Peyer's patch (tissue), 4 donors: ENCODE data around the gene MFAP4. TPM values are rescaled to one million over a fixed set of nuclear protein-coding genes. Genes with fewer than 3 reads are reported as not detected.

Experiments
- DNase-seq, 3 donors: peaks; one replicate each; pipeline ENCODE4 v3.0.0-alpha.2; 2017 to 2019
- H3K27ac ChIP-seq, 4 donors: fragments of 200-600 bp; sonication (generic); one replicate each; pipeline ENCODE4 v1.5.1; 2016 to 2019
- H3K27me3 ChIP-seq, 2 donors: fragments of 200-600 bp; sonication (generic); one replicate each; pipeline ENCODE4 v1.5.1; 2019
- H3K36me3 ChIP-seq, 3 donors: fragments of 200-600 bp; sonication (generic); one replicate each; pipeline ENCODE4 v1.5.1; 2016 to 2019
- H3K4me1 ChIP-seq, 4 donors: fragments of 200-600 bp; sonication (generic); one replicate each; pipeline ENCODE4 v1.5.1; 2016 to 2019
- H3K4me3 ChIP-seq, 4 donors: fragments of 200-600 bp; sonication (generic); 1 replicate in 3 of 4; 2 replicates in 1 of 4; pipeline ENCODE4 v1.5.1; 2016 to 2019; ENCODE audit warnings: mild to moderate bottlenecking in 1 of 4
- H3K9me3 ChIP-seq, 4 donors: fragments of 200-600 bp; sonication (generic); one replicate each; pipeline ENCODE4 v1.5.1; 2016 to 2019; ENCODE audit warnings: mild to moderate bottlenecking in 1 of 4
- POLR2A ChIP-seq, 2 donors: fragments of 450-650 bp; IDR thresholded peaks; one replicate each; pipeline ENCODE4 v1.5.1; 2017; ENCODE audit warnings: antibody characterized with exemption in 2 of 2, mild to moderate bottlenecking in 2 of 2, moderate library complexity in 2 of 2
- total RNA-seq, 4 donors: library from RNA; depleted of rRNA; stranded (reverse); fragments of >200 nt; gene quantifications; one replicate each; pipeline ENCODE4 v1.1.0, GENCODE V29; 2016
- TF ChIP-seq, protein P1 (sequence below), 6 experiments: fragments of 450-650 bp in 4 of 6; fragments of 200-600 bp in 2 of 6; sonication (generic) in 1 of 6; IDR thresholded peaks; one replicate each; pipeline ENCODE4 v1.5.1; 2017 to 2019; ENCODE audit warnings: antibody characterized with exemption in 6 of 6, mild to moderate bottlenecking in 3 of 6, moderate library complexity in 1 of 6

The MFAP4 gene
- total RNA-seq, 4 donors from 2014 or later: 12.6 to 70.8 (median 43.9) TPM

DNA sequence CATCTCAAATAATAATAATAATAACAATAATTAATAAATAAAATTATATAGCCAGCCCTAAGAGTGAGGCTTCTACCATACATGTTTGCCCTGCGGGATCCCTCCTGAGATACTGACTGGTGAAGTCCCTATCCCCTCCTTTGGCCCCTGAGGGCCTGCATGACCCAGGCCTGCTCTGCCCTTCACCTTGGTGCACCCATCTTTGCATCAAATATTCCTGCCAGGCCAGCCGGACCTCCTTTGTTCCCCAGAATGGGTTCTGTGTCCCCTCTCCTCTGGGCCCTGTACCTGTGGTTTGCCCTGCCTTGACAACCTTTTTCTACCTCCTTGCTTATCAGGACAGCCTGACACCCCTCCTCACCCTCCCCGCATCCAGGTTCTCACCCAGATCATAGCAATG lies 22.1 kb upstream of the MFAP4 start:
- no peaks in the 10 kb centered on the region for H3K4me1 ChIP-seq

GRCh38 chr17:19408346-19408710 lies 21.3 kb upstream of the MFAP4 start:
- Histone ChIP-seq H3K4me3 (no peak overlapping the region), H3K9me3 (no peaks in the 10 kb centered on the region), H3K36me3 (no peaks in the 10 kb centered on the region), H3K27me3 (no peaks in the 10 kb centered on the region), H3K4me1 (no peaks in the 10 kb centered on the region), H3K27ac (no peak overlapping the region)
- TF ChIP-seq, protein P1, sequence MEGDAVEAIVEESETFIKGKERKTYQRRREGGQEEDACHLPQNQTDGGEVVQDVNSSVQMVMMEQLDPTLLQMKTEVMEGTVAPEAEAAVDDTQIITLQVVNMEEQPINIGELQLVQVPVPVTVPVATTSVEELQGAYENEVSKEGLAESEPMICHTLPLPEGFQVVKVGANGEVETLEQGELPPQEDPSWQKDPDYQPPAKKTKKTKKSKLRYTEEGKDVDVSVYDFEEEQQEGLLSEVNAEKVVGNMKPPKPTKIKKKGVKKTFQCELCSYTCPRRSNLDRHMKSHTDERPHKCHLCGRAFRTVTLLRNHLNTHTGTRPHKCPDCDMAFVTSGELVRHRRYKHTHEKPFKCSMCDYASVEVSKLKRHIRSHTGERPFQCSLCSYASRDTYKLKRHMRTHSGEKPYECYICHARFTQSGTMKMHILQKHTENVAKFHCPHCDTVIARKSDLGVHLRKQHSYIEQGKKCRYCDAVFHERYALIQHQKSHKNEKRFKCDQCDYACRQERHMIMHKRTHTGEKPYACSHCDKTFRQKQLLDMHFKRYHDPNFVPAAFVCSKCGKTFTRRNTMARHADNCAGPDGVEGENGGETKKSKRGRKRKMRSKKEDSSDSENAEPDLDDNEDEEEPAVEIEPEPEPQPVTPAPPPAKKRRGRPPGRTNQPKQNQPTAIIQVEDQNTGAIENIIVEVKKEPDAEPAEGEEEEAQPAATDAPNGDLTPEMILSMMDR (IDR thresholded peaks at IDR 0.05): no peak
- TF ChIP-seq POLR2A (IDR thresholded peaks at IDR 0.05): no peak
- no peak for DNase-seq

More for the DNA sequence above, 22.1 kb upstream of the MFAP4 start:
- Histone ChIP-seq H3K4me3 (no peak overlapping the region), H3K9me3 (no peaks in the 10 kb centered on the region), H3K27ac (no peak overlapping the region), H3K27me3 (no peaks in the 10 kb centered on the region), H3K36me3 (no peaks in the 10 kb centered on the region)
- DNase-seq: no peak
- no peak for TF ChIP-seq POLR2A (IDR thresholded peaks at IDR 0.05)
- TF ChIP-seq, protein P1 (IDR thresholded peaks at IDR 0.05): no peak

DNA sequence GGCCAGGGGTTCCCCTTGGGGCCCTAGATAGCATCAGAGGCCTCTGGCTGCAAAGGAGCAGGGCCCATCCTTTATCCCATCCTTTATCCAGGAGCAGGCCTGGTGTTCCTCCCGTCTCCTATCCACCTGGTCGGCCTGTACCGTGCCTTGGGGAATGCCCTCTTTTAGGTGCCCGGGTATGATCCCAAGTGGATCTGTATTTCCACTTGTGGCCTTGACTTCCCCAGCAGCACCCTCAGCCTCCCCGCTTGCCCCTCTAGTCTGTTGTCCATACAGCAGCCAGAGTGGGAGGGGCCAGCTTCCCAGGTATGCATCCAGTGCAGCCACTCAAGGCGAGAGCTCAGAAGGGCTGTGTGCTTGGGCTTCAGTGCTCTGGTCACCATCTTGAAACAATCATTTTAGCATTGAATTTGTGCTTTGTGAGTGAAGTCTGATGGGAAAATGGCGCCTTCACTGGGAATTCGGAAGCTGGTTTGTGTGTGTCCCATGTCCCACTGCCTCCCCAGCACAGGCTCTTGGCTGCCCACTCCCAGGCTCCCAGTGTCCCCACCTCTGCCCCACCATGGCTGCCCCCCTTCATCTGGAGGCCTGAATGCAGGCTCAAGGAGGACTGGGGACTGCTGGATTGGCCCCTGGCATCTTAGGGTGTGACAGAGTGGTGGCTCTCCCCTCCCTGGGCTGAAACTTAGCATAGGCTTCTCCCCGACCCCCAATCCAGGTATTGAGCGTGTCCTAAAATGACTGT lies 20.8 kb upstream of the MFAP4 start:
- H3K4me3 ChIP-seq: no peak overlapping the region
- no peak for TF ChIP-seq POLR2A (IDR thresholded peaks at IDR 0.05)
- TF ChIP-seq, protein P1 (IDR thresholded peaks at IDR 0.05): no peak
- H3K27me3 ChIP-seq: no peaks in the 10 kb centered on the region
- H3K36me3 ChIP-seq: no peaks in the 10 kb centered on the region
- no peak overlapping the region for H3K27ac ChIP-seq
- no peaks in the 10 kb centered on the region for H3K9me3 ChIP-seq
- no peaks in the 10 kb centered on the region for H3K4me1 ChIP-seq
- no peak for DNase-seq

- TF ChIP-seq POLR2A (IDR thresholded peaks at IDR 0.05): no peak
- TF ChIP-seq, protein P1 (IDR thresholded peaks at IDR 0.05): no peak
- no peaks in the 10 kb centered on the region for H3K27me3 ChIP-seq
- DNase-seq: no peak
Observed at GRCh38 chr17:19405114-19405513, 18.1 kb upstream of the MFAP4 start.

GRCh38 chr17:19404264-19404663 lies 17.3 kb upstream of the MFAP4 start:
- DNase-seq: no peak
- Histone ChIP-seq H3K4me3 (no peak overlapping the region), H3K9me3 (no peaks in the 10 kb centered on the region), H3K27ac (no peak overlapping the region), H3K4me1 (peaks cover 0 to 7% (median 0%) of the 10 kb centered on the region in 4 donors), H3K36me3 (no peaks in the 10 kb centered on the region), H3K27me3 (no peaks in the 10 kb centered on the region)
- no peak for TF ChIP-seq POLR2A (IDR thresholded peaks at IDR 0.05)
- TF ChIP-seq, protein P1 (IDR thresholded peaks at IDR 0.05): no peak

More at GRCh38 chr17:19405114-19405513, 18.1 kb upstream of the MFAP4 start:
- H3K9me3 ChIP-seq: no peaks in the 10 kb centered on the region
- peaks cover 0 to 7% (median 0%) of the 10 kb centered on the region in 4 donors for H3K4me1 ChIP-seq
- no peak overlapping the region for H3K27ac ChIP-seq
- H3K4me3 ChIP-seq: no peak overlapping the region
- H3K36me3 ChIP-seq: no peaks in the 10 kb centered on the region
